Activated naive CD8-positive, alpha-beta T cell (primary cell): ENCODE data around the gene CCDC15.
"Not testable (repeated sequence)": the region's sequence is repeated elsewhere in the genome, so short reads cannot be mapped to it uniquely, and the experiment has no call there.

Source experiments
- H3K27ac Mint-ChIP-seq: one replicate; pipeline ENCODE4 v1.8.0; 2021; ENCODE audit warnings: mixed read lengths
- H3K27me3 Mint-ChIP-seq: one replicate; pipeline ENCODE4 v1.8.0; 2021; ENCODE audit warnings: mixed read lengths
- H3K36me3 Mint-ChIP-seq: one replicate; pipeline ENCODE4 v1.8.0; 2021; ENCODE audit warnings: mixed read lengths
- H3K4me1 Mint-ChIP-seq: one replicate; pipeline ENCODE4 v1.8.0; 2021; ENCODE audit warnings: low read depth, mixed read lengths
- H3K4me3 Mint-ChIP-seq: one replicate; pipeline ENCODE4 v1.8.0; 2021; ENCODE audit warnings: mild to moderate bottlenecking, mixed read lengths
- H3K9me3 Mint-ChIP-seq: one replicate; pipeline ENCODE4 v1.8.0; 2021; ENCODE audit warnings: low read depth, mixed read lengths

CCDC15 gene

GRCh38 chr11:125005491-125005890, 51.5 kb downstream of the CCDC15 start:
- no peaks in the 10 kb centered on the region for H3K4me1 Mint-ChIP-seq
- peaks cover 9% of the 10 kb centered on the region for H3K9me3 Mint-ChIP-seq
- H3K36me3 Mint-ChIP-seq = peaks cover 44% of the 10 kb centered on the region
- H3K27ac Mint-ChIP-seq = no peak overlapping the region
- no peaks in the 10 kb centered on the region for H3K27me3 Mint-ChIP-seq
- H3K4me3 Mint-ChIP-seq = no peak overlapping the region

- peaks cover 6% of the 10 kb centered on the region for H3K4me1 Mint-ChIP-seq
- no peak overlapping the region for H3K27ac Mint-ChIP-seq
- H3K36me3 Mint-ChIP-seq = peaks cover 13% of the 10 kb centered on the region
- peaks cover 6% of the 10 kb centered on the region for H3K9me3 Mint-ChIP-seq
- no peak overlapping the region for H3K4me3 Mint-ChIP-seq
- no peaks in the 10 kb centered on the region for H3K27me3 Mint-ChIP-seq
Measured at GRCh38 chr11:125016413-125016812, 62.4 kb downstream of the CCDC15 start.

GRCh38 chr11:125020342-125020741, 66.3 kb downstream of the CCDC15 start:
- Mint-ChIP-seq H3K4me3 (no peak overlapping the region), H3K36me3 (no peaks in the 10 kb centered on the region), H3K9me3 (no peaks in the 10 kb centered on the region), H3K27me3 (no peaks in the 10 kb centered on the region), H3K27ac (no peak overlapping the region), H3K4me1 (peaks cover 6% of the 10 kb centered on the region)

GRCh38 chr11:125022551-125022950, 68.5 kb downstream of the CCDC15 start:
- H3K36me3 Mint-ChIP-seq = peaks cover 3% of the 10 kb centered on the region
- no peak overlapping the region for H3K4me3 Mint-ChIP-seq
- H3K9me3 Mint-ChIP-seq = no peaks in the 10 kb centered on the region
- no peaks in the 10 kb centered on the region for H3K27me3 Mint-ChIP-seq
- no peaks in the 10 kb centered on the region for H3K4me1 Mint-ChIP-seq
- H3K27ac Mint-ChIP-seq = no peak overlapping the region

- H3K27ac Mint-ChIP-seq = no peak overlapping the region
- H3K27me3 Mint-ChIP-seq = no peaks in the 10 kb centered on the region
- H3K9me3 Mint-ChIP-seq = no peaks in the 10 kb centered on the region
- no peaks in the 10 kb centered on the region for H3K4me1 Mint-ChIP-seq
- H3K4me3 Mint-ChIP-seq = no peak overlapping the region
- H3K36me3 Mint-ChIP-seq = peaks cover 16% of the 10 kb centered on the region
Measured at GRCh38 chr11:125025968-125026367, 72.0 kb downstream of the CCDC15 start.

GRCh38 chr11:125029431-125029830, 75.4 kb downstream of the CCDC15 start:
- H3K27ac Mint-ChIP-seq, H3K4me1 Mint-ChIP-seq, H3K4me3 Mint-ChIP-seq, H3K9me3 Mint-ChIP-seq, H3K27me3 Mint-ChIP-seq: not testable (repeated sequence)
- peaks cover 35% of the 10 kb centered on the region for H3K36me3 Mint-ChIP-seq

- peaks cover 16% of the 10 kb centered on the region for H3K9me3 Mint-ChIP-seq
- peaks cover 21% of the 10 kb centered on the region for H3K36me3 Mint-ChIP-seq
- peaks cover 2% of the 10 kb centered on the region for H3K4me1 Mint-ChIP-seq
- H3K4me3 Mint-ChIP-seq = no peak overlapping the region
- H3K27ac Mint-ChIP-seq = no peak overlapping the region
- H3K27me3 Mint-ChIP-seq = no peaks in the 10 kb centered on the region
Measured at GRCh38 chr11:125036933-125037332, 82.9 kb downstream of the CCDC15 start.

GRCh38 chr11:125049164-125049792, 95.3 kb downstream of the CCDC15 start:
- Mint-ChIP-seq H3K27ac (no peak overlapping the region), H3K4me1 (no peaks in the 10 kb centered on the region)

GRCh38 chr11:125052047-125052446, 98.0 kb downstream of the CCDC15 start:
- Mint-ChIP-seq H3K36me3 (peaks cover 1% of the 10 kb centered on the region), H3K27ac (no peak overlapping the region), H3K4me3 (no peak overlapping the region), H3K27me3 (peaks cover 1% of the 10 kb centered on the region), H3K9me3 (no peaks in the 10 kb centered on the region), H3K4me1 (no peaks in the 10 kb centered on the region)

More at GRCh38 chr11:125049164-125049792, 95.3 kb downstream of the CCDC15 start:
- Mint-ChIP-seq H3K36me3 (peaks cover 8% of the 10 kb centered on the region), H3K9me3 (peaks cover 4% of the 10 kb centered on the region), H3K4me3 (no peak overlapping the region), H3K27me3 (no peaks in the 10 kb centered on the region)

GRCh38 chr11:125053167-125053566, 99.2 kb downstream of the CCDC15 start:
- H3K9me3 Mint-ChIP-seq = no peaks in the 10 kb centered on the region
- peaks cover 4% of the 10 kb centered on the region for H3K27me3 Mint-ChIP-seq
- H3K36me3 Mint-ChIP-seq = peaks cover 3% of the 10 kb centered on the region
- H3K27ac Mint-ChIP-seq = no peak overlapping the region
- no peak overlapping the region for H3K4me3 Mint-ChIP-seq
- no peaks in the 10 kb centered on the region for H3K4me1 Mint-ChIP-seq

GRCh38 chr11:125055107-125055715, 101.2 kb downstream of the CCDC15 start:
- Mint-ChIP-seq H3K27ac (no peak overlapping the region), H3K4me1 (no peaks in the 10 kb centered on the region), H3K27me3 (peaks cover 4% of the 10 kb centered on the region), H3K9me3 (no peaks in the 10 kb centered on the region), H3K36me3 (peaks cover 3% of the 10 kb centered on the region), H3K4me3 (no peak overlapping the region)

GRCh38 chr11:125056111-125056510, 102.1 kb downstream of the CCDC15 start:
- H3K27me3 Mint-ChIP-seq, H3K27ac Mint-ChIP-seq, H3K36me3 Mint-ChIP-seq, H3K9me3 Mint-ChIP-seq, H3K4me3 Mint-ChIP-seq, H3K4me1 Mint-ChIP-seq: not testable (repeated sequence)

- peaks cover 5% of the 10 kb centered on the region for H3K27me3 Mint-ChIP-seq
- no peak overlapping the region for H3K4me3 Mint-ChIP-seq
- no peaks in the 10 kb centered on the region for H3K4me1 Mint-ChIP-seq
- no peaks in the 10 kb centered on the region for H3K9me3 Mint-ChIP-seq
- peaks cover 3% of the 10 kb centered on the region for H3K36me3 Mint-ChIP-seq
- H3K27ac Mint-ChIP-seq = no peak overlapping the region
Measured at GRCh38 chr11:125056931-125057692, 103.1 kb downstream of the CCDC15 start.

GRCh38 chr11:125057693-125058016, 103.7 kb downstream of the CCDC15 start:
- Mint-ChIP-seq H3K9me3 (no peaks in the 10 kb centered on the region), H3K36me3 (peaks cover 3% of the 10 kb centered on the region), H3K4me1 (peaks cover 2% of the 10 kb centered on the region), H3K27ac (no peak overlapping the region), H3K27me3 (peaks cover 9% of the 10 kb centered on the region), H3K4me3 (no peak overlapping the region)

- H3K4me3 Mint-ChIP-seq = no peak overlapping the region
- H3K9me3 Mint-ChIP-seq = no peaks in the 10 kb centered on the region
- H3K27me3 Mint-ChIP-seq = peaks cover 26% of the 10 kb centered on the region
- H3K36me3 Mint-ChIP-seq = peaks cover 3% of the 10 kb centered on the region
- H3K27ac Mint-ChIP-seq = no peak overlapping the region
- peaks cover 9% of the 10 kb centered on the region for H3K4me1 Mint-ChIP-seq
Measured at GRCh38 chr11:125061281-125061680, 107.3 kb downstream of the CCDC15 start.
